Activated CD8-positive, alpha-beta memory T cell treated with anti-CD3 and anti-CD28 coated beads, Interleukin-2, amount 50 U/mL, for 48 hours (primary cell): ENCODE data around the gene STUB1.

Experiments used
- DNase-seq: peaks from one replicate; pipeline ENCODE4 v3.0.0-alpha.2; 2020

STUB1 gene

GRCh38 chr16:698911-699671 lies 18.9 kb downstream of the STUB1 start:
- DNase-seq: no peak

GRCh38 chr16:700684-701584 lies 20.7 kb downstream of the STUB1 start:
- DNase-seq: peak; percentile 82

- DNase-seq: no peak
These were observed 22.1 kb downstream of the STUB1 start for GRCh38 chr16:702341-702740.

GRCh38 chr16:703406-703805 lies 23.2 kb downstream of the STUB1 start:
- DNase-seq: no peak

- no peak for DNase-seq
These were observed 23.8 kb downstream of the STUB1 start for GRCh38 chr16:704047-704446.

- DNase-seq: no peak
These were observed 24.6 kb downstream of the STUB1 start for GRCh38 chr16:704552-705380.

- no peak for DNase-seq
These were observed 25.4 kb downstream of the STUB1 start, which contains the start of gene FBXL16 for GRCh38 chr16:705431-706188. Gene FBXL16 (minus strand): TSS chr16:705801. CDS start chr16:697405, 8,396 bp downstream.

- no peak for DNase-seq
These were observed 26.2 kb downstream of the STUB1 start for GRCh38 chr16:706189-707061.

- DNase-seq: no peak
These were observed 26.9 kb downstream of the STUB1 start for GRCh38 chr16:707062-707538.

- DNase-seq: no peak
These were observed 27.8 kb downstream of the STUB1 start for GRCh38 chr16:708019-708418.

GRCh38 chr16:708959-709358 lies 28.7 kb downstream of the STUB1 start:
- DNase-seq: no peak

- no peak for DNase-seq
These were observed 29.6 kb downstream of the STUB1 start for GRCh38 chr16:709566-710499.

GRCh38 chr16:710500-711075 lies 30.4 kb downstream of the STUB1 start:
- DNase-seq: no peak

GRCh38 chr16:711084-711483 lies 30.9 kb downstream of the STUB1 start:
- no peak for DNase-seq

GRCh38 chr16:711548-712320 lies 31.5 kb downstream of the STUB1 start:
- DNase-seq: peak; percentile 95

GRCh38 chr16:712740-713250 lies 32.6 kb downstream of the STUB1 start:
- peak; percentile 83 for DNase-seq

GRCh38 chr16:714079-714478 lies 33.9 kb downstream of the STUB1 start:
- DNase-seq: no peak
